Ectodermal cell (in vitro differentiated cells): ENCODE results near the gene ACSL1.

Experiments
- H3K27ac ChIP-seq: 2 replicates; pipeline ENCODE4 v1.7.0; 2013; ENCODE audit warnings: mild to moderate bottlenecking, low read depth, low read length; ENCODE audit not compliant: insufficient read depth, poor library complexity, severe bottlenecking
- H3K27me3 ChIP-seq: 2 replicates; pipeline ENCODE4 v1.7.0; 2013; ENCODE audit warnings: mild to moderate bottlenecking, low read length; ENCODE audit not compliant: insufficient read depth, control insufficient read depth, poor library complexity, severe bottlenecking
- H3K36me3 ChIP-seq: one replicate; pipeline ENCODE4 v1.7.0; 2013; ENCODE audit warnings: low read length; ENCODE audit not compliant: control insufficient read depth, insufficient read depth
- H3K4me1 ChIP-seq: one replicate; pipeline ENCODE4 v1.7.0; 2013; ENCODE audit warnings: low read length; ENCODE audit not compliant: control insufficient read depth, insufficient read depth
- H3K4me3 ChIP-seq: 2 replicates; pipeline ENCODE4 v1.7.0; 2013; ENCODE audit warnings: low read depth, low read length, control low read depth; ENCODE audit not compliant: insufficient read depth
- H3K9me3 ChIP-seq: 2 replicates; pipeline ENCODE4 v1.7.0; 2013; ENCODE audit warnings: mild to moderate bottlenecking, low read length, moderate library complexity; ENCODE audit not compliant: control insufficient read depth
- WGBS, 2 experiments: methylation state at CpG; one replicate each; pipeline ENCODE4 v1.1.7; 2013; ENCODE audit warnings: missing lambda C conversion rate in 2 of 2; 5-methylcytosine and 5-hydroxymethylcytosine counted together

The ACSL1 gene

GRCh38 chr4:184760681-184761080 is 65.1 kb downstream of the ACSL1 start:
- H3K27ac ChIP-seq: no peak overlapping the region
- whole genome bisulfite sequencing, 2 experiments: 94 to 95% methylated on average over 5 of the region's 5 CpGs
- H3K36me3 ChIP-seq: no peaks in the 10 kb centered on the region
- no peaks in the 10 kb centered on the region for H3K27me3 ChIP-seq
- no peaks in the 10 kb centered on the region for H3K9me3 ChIP-seq
- no peak overlapping the region for H3K4me3 ChIP-seq
- no peaks in the 10 kb centered on the region for H3K4me1 ChIP-seq

GRCh38 chr4:184757810-184758209 is 68.0 kb downstream of the ACSL1 start:
- no peaks in the 10 kb centered on the region for H3K36me3 ChIP-seq
- 86% methylated on average over 1 of the region's 2 CpGs for WGBS, 2 experiments
- no peak overlapping the region for H3K27ac ChIP-seq
- H3K9me3 ChIP-seq: no peaks in the 10 kb centered on the region
- H3K4me1 ChIP-seq: no peaks in the 10 kb centered on the region
- no peaks in the 10 kb centered on the region for H3K27me3 ChIP-seq
- H3K4me3 ChIP-seq: no peak overlapping the region

- Histone ChIP-seq H3K4me1 (no peaks in the 10 kb centered on the region), H3K9me3 (no peaks in the 10 kb centered on the region), H3K4me3 (no peak overlapping the region), H3K36me3 (no peaks in the 10 kb centered on the region), H3K27ac (no peak overlapping the region), H3K27me3 (no peaks in the 10 kb centered on the region)
- 90 to 93% methylated on average over 6 of the region's 6 CpGs for WGBS, 2 experiments
These were observed 69.4 kb downstream of the ACSL1 start for GRCh38 chr4:184756399-184756798.

DNA sequence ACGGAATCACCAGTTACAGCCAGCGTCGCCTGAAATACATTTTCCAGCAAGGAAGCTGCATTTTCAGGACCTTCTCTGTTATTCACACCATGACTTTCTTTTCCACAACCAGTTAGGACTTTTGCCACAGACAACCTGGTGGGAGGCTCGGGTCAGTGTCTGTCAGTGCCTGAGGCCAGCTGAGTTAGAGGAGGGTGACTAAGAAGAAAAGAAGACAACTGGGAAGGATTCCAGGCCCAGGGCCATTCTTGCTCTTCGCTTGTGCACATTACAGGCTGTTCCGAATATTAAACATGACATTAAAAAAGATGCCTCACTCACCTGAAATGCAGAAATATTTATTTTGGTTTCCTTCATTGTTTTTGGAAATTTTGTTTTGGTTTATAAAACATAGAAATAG is 70.5 kb downstream of the ACSL1 start:
- no peaks in the 10 kb centered on the region for H3K36me3 ChIP-seq
- no peak overlapping the region for H3K27ac ChIP-seq
- H3K4me3 ChIP-seq: no peak overlapping the region
- H3K4me1 ChIP-seq: no peaks in the 10 kb centered on the region
- H3K9me3 ChIP-seq: no peaks in the 10 kb centered on the region
- H3K27me3 ChIP-seq: no peaks in the 10 kb centered on the region
- WGBS, 2 experiments: 72 to 90% methylated on average over 4 to 6 of the region's 6 CpGs

GRCh38 chr4:184752496-184753275 is 73.1 kb downstream of the ACSL1 start:
- H3K27me3 ChIP-seq: no peaks in the 10 kb centered on the region
- no peak overlapping the region for H3K27ac ChIP-seq
- H3K9me3 ChIP-seq: no peaks in the 10 kb centered on the region
- H3K4me1 ChIP-seq: peaks cover 8% of the 10 kb centered on the region
- H3K36me3 ChIP-seq: no peaks in the 10 kb centered on the region
- no peak overlapping the region for H3K4me3 ChIP-seq
- WGBS, 2 experiments: 92 to 98% methylated on average over 6 to 8 of the region's 9 CpGs

GRCh38 chr4:184751585-184751956 is 74.2 kb downstream of the ACSL1 start:
- Histone ChIP-seq H3K9me3 (no peaks in the 10 kb centered on the region), H3K4me3 (no peak overlapping the region), H3K27me3 (no peaks in the 10 kb centered on the region), H3K27ac (no peak overlapping the region), H3K36me3 (no peaks in the 10 kb centered on the region), H3K4me1 (peaks cover 14% of the 10 kb centered on the region)
- 84 to 87% methylated on average over 6 of the region's 6 CpGs for WGBS, 2 experiments

DNA sequence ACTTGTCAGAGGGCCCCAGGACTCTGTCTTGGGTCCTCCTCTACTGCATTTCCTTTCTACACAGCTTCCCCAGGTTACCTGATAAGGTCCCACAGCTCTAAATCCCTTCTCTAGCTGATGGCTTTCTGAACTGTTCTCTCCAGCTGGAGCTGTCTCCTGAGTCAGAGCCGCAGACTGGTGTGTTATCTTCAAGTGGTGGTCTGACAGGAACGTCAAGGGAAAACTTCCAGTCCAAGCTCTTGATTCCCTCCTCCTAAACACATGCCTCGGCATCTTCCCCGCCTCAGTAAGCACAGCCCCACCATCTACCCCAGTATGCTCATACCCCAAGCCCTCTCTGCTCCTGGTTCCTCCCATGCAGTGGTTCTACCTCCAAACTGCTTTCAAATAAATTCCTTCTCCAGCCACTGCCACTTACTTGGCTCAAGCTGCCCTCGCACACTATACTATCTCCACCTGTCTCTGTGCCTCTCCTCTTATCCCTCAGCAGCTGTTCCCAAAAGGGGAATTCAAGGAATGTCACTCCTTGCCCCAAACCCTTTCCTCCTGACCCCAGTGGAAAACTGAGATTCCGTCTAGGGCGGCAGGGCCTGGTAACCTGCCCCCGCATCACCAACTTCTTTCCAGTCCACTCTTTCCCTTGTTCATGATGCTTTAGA is 74.7 kb downstream of the ACSL1 start:
- Histone ChIP-seq H3K9me3 (no peaks in the 10 kb centered on the region), H3K36me3 (no peaks in the 10 kb centered on the region), H3K4me1 (peaks cover 16% of the 10 kb centered on the region), H3K4me3 (no peak overlapping the region), H3K27me3 (peaks cover 2% of the 10 kb centered on the region), H3K27ac (no peak overlapping the region)
- WGBS, 2 experiments: 91 to 93% methylated on average over 8 of the region's 8 CpGs

DNA sequence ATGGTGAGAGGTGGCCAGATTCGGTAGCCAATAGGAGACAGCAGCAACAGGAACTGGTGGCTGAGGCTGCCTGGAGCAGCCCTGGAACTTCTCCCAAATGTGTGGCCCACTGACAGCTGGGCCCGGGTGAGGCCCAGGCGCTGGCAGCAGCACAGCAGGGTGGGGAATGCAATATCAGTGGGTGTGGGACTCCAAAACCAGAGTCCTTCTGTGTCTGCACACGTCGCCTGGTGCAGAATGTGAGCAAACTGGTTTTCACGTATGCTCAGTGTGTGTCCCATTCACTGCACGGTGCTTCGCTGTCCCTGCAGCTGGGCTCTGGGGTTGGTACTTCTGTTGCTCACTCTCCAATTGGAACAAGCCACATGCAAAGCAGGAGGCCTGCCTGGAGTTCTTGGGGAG is 77.5 kb downstream of the ACSL1 start:
- no peak overlapping the region for H3K27ac ChIP-seq
- H3K27me3 ChIP-seq: peaks cover 3% of the 10 kb centered on the region
- peaks cover 16% of the 10 kb centered on the region for H3K4me1 ChIP-seq
- WGBS, 2 experiments: 71 to 79% methylated on average over 8 of the region's 8 CpGs
- no peaks in the 10 kb centered on the region for H3K9me3 ChIP-seq
- H3K36me3 ChIP-seq: no peaks in the 10 kb centered on the region
- H3K4me3 ChIP-seq: no peak overlapping the region

DNA sequence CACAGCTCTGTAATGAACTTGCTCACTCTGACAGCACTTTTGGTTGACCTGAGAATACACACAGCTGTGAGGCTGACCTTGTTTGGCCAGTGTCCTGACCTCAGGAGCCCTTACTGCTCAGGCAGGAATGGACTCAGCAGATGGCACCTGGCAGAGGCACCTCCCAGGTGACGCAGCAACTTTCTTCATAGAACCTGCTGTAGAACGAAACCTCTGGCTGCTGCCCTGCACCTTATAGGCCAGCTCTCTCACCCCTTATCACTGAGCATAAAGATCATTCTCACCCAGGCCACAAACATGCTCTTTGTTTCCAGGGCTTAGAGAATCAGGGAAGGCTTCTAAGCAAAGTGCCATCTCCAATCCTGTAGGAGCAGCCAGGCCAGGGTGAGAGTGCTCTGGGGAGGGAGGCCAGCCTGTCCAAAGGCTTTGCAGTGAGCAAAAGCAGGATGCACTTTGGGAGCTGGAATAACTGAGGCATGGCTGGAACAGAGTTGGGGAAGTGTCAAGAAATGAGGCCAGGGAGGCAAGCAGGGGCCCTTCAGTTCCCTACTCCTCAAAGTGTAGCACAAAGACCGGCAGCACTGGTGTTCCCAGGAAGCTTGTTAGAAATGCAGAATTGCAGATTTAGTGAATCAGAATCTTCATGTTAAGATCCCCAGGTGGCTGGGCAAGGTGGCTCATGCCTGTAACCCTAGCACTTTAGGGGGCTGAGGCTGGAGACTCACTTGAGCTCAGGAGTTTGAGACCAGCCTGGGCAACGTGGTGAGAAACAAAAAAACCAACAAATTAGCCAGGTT is 78.5 kb downstream of the ACSL1 start:
- H3K9me3 ChIP-seq: no peaks in the 10 kb centered on the region
- H3K27me3 ChIP-seq: peaks cover 3% of the 10 kb centered on the region
- H3K4me3 ChIP-seq: no peak overlapping the region
- no peak overlapping the region for H3K27ac ChIP-seq
- WGBS, 2 experiments: 73 to 76% methylated on average over 4 of the region's 4 CpGs
- no peaks in the 10 kb centered on the region for H3K36me3 ChIP-seq
- peaks cover 16% of the 10 kb centered on the region for H3K4me1 ChIP-seq
